Endothelial cell of umbilical vein (primary cell): ENCODE data around the gene OR5B21. TPM values are rescaled to one million over a fixed set of nuclear protein-coding genes. Genes with fewer than 3 reads are reported as not detected.

Experiments
- BruUV-seq: library from RNA; stranded (reverse); fragments of 400-500 nt; replicated peaks from 2 replicates; lab custom pipeline; 2021; lab: Mats Ljungman, UMichigan
- CTCF ChIA-PET: fragments of 300-600, 350-600 bp; sonication (Branson Sonifier 250); formaldehyde crosslinking; loops from one replicate; lab custom pipeline; 2021; ENCODE audit warnings: antibody characterized with exemption, inconsistent platforms; lab: Charles Lee
- POLR2A ChIA-PET: fragments of 300-600, 350-600 bp; sonication (Branson Sonifier 250); formaldehyde crosslinking; loops from one replicate; lab custom pipeline; 2021; ENCODE audit warnings: antibody characterized with exemption, inconsistent platforms; lab: Charles Lee
- DNase-seq: peaks from one replicate; pipeline ENCODE4 v3.0.0-alpha.2; 2011; ENCODE audit warnings: low read depth, low spot score
- FAIRE-seq: peaks from 2 replicates; lab custom pipeline; 2011; peaks lifted over from hg19 to GRCh38; lab: Jason Lieb, UNC
- H2AFZ ChIP-seq: 2 replicates; pipeline ENCODE4 v1.6.0; 2012; ENCODE audit warnings: low read depth, low read length, control low read depth, inconsistent platforms
- H3K27ac ChIP-seq: 2 replicates; pipeline ENCODE4 v1.5.1; 2011; ENCODE audit warnings: low read depth, mild to moderate bottlenecking, control low read depth, low read length, moderate library complexity; ENCODE audit not compliant: insufficient read depth
- H3K27me3 ChIP-seq, 2 experiments: 2 replicates each; pipeline versions ENCODE4 v1.6.0 to v1.6.1; 2011; ENCODE audit warnings: low read length in 2 of 2, mixed read lengths in 1 of 2; ENCODE audit not compliant: control insufficient read depth in 2 of 2, insufficient read depth in 2 of 2
- H3K36me3 ChIP-seq, 2 experiments: 2 replicates in 1 of 2; 3 replicates in 1 of 2; pipeline ENCODE4 v1.5.1; 2011; ENCODE audit warnings: low read length in 2 of 2, mild to moderate bottlenecking in 1 of 2, moderate library complexity in 1 of 2; ENCODE audit not compliant: control insufficient read depth in 2 of 2, insufficient read depth in 2 of 2; ENCODE audit errors: extremely low read depth in 1 of 2
- H3K4me1 ChIP-seq: 3 replicates; pipeline ENCODE4 v1.5.1; 2011; ENCODE audit warnings: mild to moderate bottlenecking, low read length; ENCODE audit not compliant: control insufficient read depth, insufficient read depth; ENCODE audit errors: extremely low read depth
- H3K4me2 ChIP-seq: 2 replicates; pipeline ENCODE4 v1.6.1; 2011; ENCODE audit warnings: low read length, control low read depth, mixed read lengths; ENCODE audit not compliant: insufficient read depth
- H3K4me3 ChIP-seq, 3 experiments: fragments of 200-600 bp in 1 of 3; sonication (generic), shearing (Covaris generic) in 1 of 3; replicated peaks in 1 of 3; 2 replicates each; pipeline ENCODE4 v1.5.1; 2011 to 2016; ENCODE audit warnings: control low read depth in 3 of 3, low read length in 3 of 3, mild to moderate bottlenecking in 2 of 3, inconsistent platforms in 1 of 3, low read depth in 1 of 3, moderate library complexity in 1 of 3; ENCODE audit not compliant: insufficient read depth in 1 of 3
- H3K79me2 ChIP-seq: 2 replicates; pipeline ENCODE4 v1.6.0; 2012; ENCODE audit warnings: low read length, inconsistent platforms; ENCODE audit not compliant: control insufficient read depth, insufficient read depth
- H3K9ac ChIP-seq: replicated peaks from 2 replicates; pipeline ENCODE3; 2011; ENCODE audit warnings: low read length, control low read depth; ENCODE audit not compliant: insufficient read depth; ENCODE audit errors: extremely low read depth
- H3K9me1 ChIP-seq: replicated peaks from 3 replicates; pipeline ENCODE4 v1.6.0; 2011; ENCODE audit warnings: mild to moderate bottlenecking, low read length; ENCODE audit not compliant: control insufficient read depth, insufficient read depth; ENCODE audit errors: extremely low read depth
- H3K9me3 ChIP-seq: replicated peaks from 2 replicates; pipeline ENCODE4 v1.5.1; 2012; ENCODE audit warnings: low read length, inconsistent platforms; ENCODE audit not compliant: control insufficient read depth, insufficient read depth
- H4K20me1 ChIP-seq: replicated peaks from 2 replicates; pipeline ENCODE3; 2011; ENCODE audit warnings: mild to moderate bottlenecking, low read length; ENCODE audit not compliant: control insufficient read depth, insufficient read depth; ENCODE audit errors: extremely low read depth
- CTCF ChIP-seq, 2 donors: IDR thresholded peaks; 1 replicate in 1 of 2; 2 replicates in 1 of 2; pipeline ENCODE4 v1.5.1; 2011; ENCODE audit warnings: low read length in 2 of 2, mild to moderate bottlenecking in 2 of 2, moderate library complexity in 2 of 2, control low read depth in 1 of 2, inconsistent platforms in 1 of 2, low read depth in 1 of 2; ENCODE audit not compliant: insufficient read depth in 1 of 2; ENCODE audit errors: extremely low read depth in 1 of 2
- EZH2 ChIP-seq: IDR thresholded peaks from 2 replicates; pipeline ENCODE4 v1.6.1; 2012; ENCODE audit warnings: borderline replicate concordance, low read depth, mild to moderate bottlenecking, moderate library complexity, low read length, inconsistent platforms; ENCODE audit not compliant: severe bottlenecking
- FOS ChIP-seq: IDR thresholded peaks from 2 replicates; pipeline ENCODE4 v1.6.1; 2011; ENCODE audit warnings: mild to moderate bottlenecking, low read length, moderate library complexity, borderline replicate concordance; ENCODE audit not compliant: insufficient read depth
- GATA2 ChIP-seq: IDR thresholded peaks from 2 replicates; pipeline ENCODE4 v1.7.0; 2011; ENCODE audit warnings: low read depth, mild to moderate bottlenecking, moderate library complexity, mixed read lengths, low read length; ENCODE audit not compliant: insufficient read length, insufficient read depth
- JUN ChIP-seq: IDR thresholded peaks from 2 replicates; pipeline ENCODE4 v1.6.1; 2011; ENCODE audit warnings: borderline replicate concordance, low read depth; ENCODE audit not compliant: insufficient read length, insufficient read depth
- MAX ChIP-seq: IDR thresholded peaks from 2 replicates; pipeline ENCODE4 v1.6.1; 2011; ENCODE audit not compliant: insufficient read depth, insufficient read length
- MYC ChIP-seq: IDR thresholded peaks from one replicate; pipeline ENCODE4 v1.6.1; 2011; ENCODE audit warnings: mild to moderate bottlenecking, low read depth, low read length
- POLR2A ChIP-seq: IDR thresholded peaks from 2 replicates; pipeline ENCODE4 v1.6.1; 2012; ENCODE audit warnings: low read depth, mild to moderate bottlenecking, control low read depth, low read length
- POLR2AphosphoS5 ChIP-seq: IDR thresholded peaks from 2 replicates; pipeline ENCODE4 v1.6.1; 2012; ENCODE audit warnings: low read depth, mild to moderate bottlenecking, control low read depth, low read length, moderate library complexity; ENCODE audit not compliant: insufficient read depth
- dilution Hi-C: fragments of 300-500 bp; cut with MboI; formaldehyde crosslinking; loops from one replicate; pipeline ENCODE4 v1.15.0; 2019; ENCODE audit warnings: low sequenced_read_pairs; ENCODE audit not compliant: extremely low pct_ligation_motif_present
- intact Hi-C: fragments of 100-400 bp; cut with micrococcal nuclease; formaldehyde crosslinking; loops from one replicate; pipeline ENCODE4 v1.10.0; 2022
- polyA plus RNA-seq, 4 experiments: library from polyadenylated mRNA; depleted of rRNA in 3 of 4; stranded (reverse) in 3 of 4; unstranded in 1 of 4; fragments of >200 nt; gene quantifications; 2 replicates each; pipeline versions ENCODE4 v1.2.1 to v1.2.3, GENCODE V29; 2011 to 2012; ENCODE audit warnings: missing spikeins in 1 of 4
- total RNA-seq: library from RNA; stranded (reverse); gene quantifications from 2 replicates; pipeline ENCODE4 v1.2.3, GENCODE V29; 2021

The OR5B21 gene
- total and polyA plus RNA-seq, 2 donors (not counting 3 experiments of a cell fraction or from before 2014, with no cell fraction given), result not detected

DNA sequence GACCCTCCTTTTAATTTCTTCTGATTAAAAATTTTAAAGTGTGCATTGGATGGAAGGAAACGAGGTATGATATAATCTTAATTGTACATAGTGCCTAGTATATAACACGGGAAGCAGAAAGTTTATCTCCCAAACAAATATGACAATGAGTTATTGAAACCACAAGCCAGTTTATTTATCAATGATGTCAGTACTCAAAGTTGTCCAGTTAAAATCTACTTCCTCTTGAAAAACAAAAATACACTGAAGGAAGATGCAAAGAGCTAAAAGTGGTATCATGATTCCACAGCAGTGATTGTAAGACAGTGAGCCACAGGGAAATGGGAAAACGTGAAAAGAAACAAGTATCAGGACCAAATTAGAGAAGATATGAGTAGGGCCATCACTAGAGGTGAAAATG is 18.8 kb upstream of the OR5B21 start:
- no peak overlapping the region for H3K27ac ChIP-seq
- H2AFZ ChIP-seq, result no peak overlapping the region
- no peak overlapping the region for H3K9ac ChIP-seq
- POLR2A ChIA-PET, result no interaction called here
- H3K4me3 ChIP-seq, result no peak overlapping the region
- H4K20me1 ChIP-seq, result no peaks in the 10 kb centered on the region
- TF ChIP-seq POLR2AphosphoS5, result no peak
- TF ChIP-seq JUN, result no peak
- no peak for TF ChIP-seq MYC
- no peak for DNase-seq
- peaks cover 0 to 4% of the 10 kb centered on the region in 2 experiments for H3K27me3 ChIP-seq
- H3K9me1 ChIP-seq, result no peaks in the 10 kb centered on the region
- CTCF ChIA-PET, result interaction anchor here (0.7 to 2.4 kb wide), 3 partner anchors 42 to 632 kb away, joined by 3 to 10 read pairs (median 10); no protein-coding TSS in a partner anchor
- no peaks in the 10 kb centered on the region for H3K4me1 ChIP-seq
- no peaks in the 10 kb centered on the region for H3K79me2 ChIP-seq
- no peak for FAIRE-seq
- intact Hi-C loops, result no loop called here
- no peak overlapping the region for H3K4me2 ChIP-seq
- no TSS peak for BruUV-seq
- no peaks in the 10 kb centered on the region for H3K36me3 ChIP-seq
- dilution Hi-C loops, result no loop called here
- no peaks in the 10 kb centered on the region for H3K9me3 ChIP-seq

DNA sequence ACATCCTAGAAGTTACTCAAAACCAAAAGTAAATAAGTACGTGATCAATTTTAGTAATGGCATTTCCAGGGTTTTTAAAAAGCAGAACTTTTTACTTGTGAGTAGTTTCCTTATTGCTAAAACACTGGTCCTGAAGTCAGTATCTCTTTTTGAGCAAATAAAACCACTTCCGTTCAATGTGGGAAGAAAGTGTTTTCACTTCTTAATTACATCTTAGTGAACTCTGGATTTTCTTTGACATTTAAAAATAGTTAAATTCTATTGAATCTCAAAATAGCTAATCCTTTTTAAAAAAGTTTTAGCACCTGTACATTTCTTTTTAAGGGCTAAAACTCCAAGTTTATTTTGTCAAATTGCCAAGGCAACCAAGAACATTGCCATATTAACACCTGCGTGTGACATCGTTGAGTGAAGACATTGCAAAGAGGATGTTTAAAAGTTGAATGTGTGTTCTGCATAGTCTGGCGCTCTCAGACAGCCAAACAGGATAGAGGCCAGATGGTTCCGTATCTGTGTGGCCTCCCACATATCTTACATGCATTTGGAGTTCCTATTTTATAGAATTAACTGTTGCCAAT is 17.2 kb upstream of the OR5B21 start:
- no peak for TF ChIP-seq GATA2
- TF ChIP-seq JUN, result no peak
- TF ChIP-seq MAX, result no peak
- no peak for TF ChIP-seq FOS
- TF ChIP-seq CTCF (IDR thresholded peaks at IDR 0.05; ENCODE audit: extremely low read depth in 1 of 2, insufficient read depth in 1 of 2, low read depth in 1 of 2, low read length in 2 of 2), result no peak
- TF ChIP-seq POLR2AphosphoS5, result no peak
- no peak for TF ChIP-seq EZH2
- no peak for TF ChIP-seq POLR2A
- TF ChIP-seq MYC, result no peak
- no peaks in the 10 kb centered on the region for H3K36me3 ChIP-seq
- intact Hi-C loops, result no loop called here
- DNase-seq (no peak), FAIRE-seq (no peak)
- dilution Hi-C loops, result no loop called here
- H3K4me3 ChIP-seq, result no peak overlapping the region
- no peaks in the 10 kb centered on the region for H3K4me1 ChIP-seq
- H3K79me2 ChIP-seq, result no peaks in the 10 kb centered on the region
- H4K20me1 ChIP-seq, result no peaks in the 10 kb centered on the region
- no peak overlapping the region for H3K4me2 ChIP-seq
- H3K27ac ChIP-seq, result no peak overlapping the region
- no TSS peak for BruUV-seq
- no peak overlapping the region for H3K9ac ChIP-seq
- ChIA-PET CTCF (interaction anchor here (0.9 to 2.4 kb wide), 19 partner anchors 10 to 1032 kb away, joined by 3 to 11 read pairs (median 4); partner anchors contain the start of gene BTBD18), POLR2A (no interaction called here)
- peaks cover 5 to 6% of the 10 kb centered on the region in 2 experiments for H3K27me3 ChIP-seq
- H2AFZ ChIP-seq, result no peak overlapping the region
- H3K9me3 ChIP-seq, result no peaks in the 10 kb centered on the region
- H3K9me1 ChIP-seq, result no peaks in the 10 kb centered on the region
